Measurements from ENCODE around the gene FAXDC2.

GRCh38 chr5:154896562-154897165 lies 46.3 kb upstream of the FAXDC2 start:
- TF ChIP-seq CTCF (IDR thresholded peaks at IDR 0.05), result no peak
- no peak for TF ChIP-seq POLR2A (IDR thresholded peaks at IDR 0.05)
- no peak for TF ChIP-seq EP300 (IDR thresholded peaks at IDR 0.05)

Measured in ovary (tissue), 3 donors.